CD8-positive, alpha-beta memory T cell (primary cell): ENCODE results near the gene RGP1. TPM values are rescaled to one million over a fixed set of nuclear protein-coding genes. Genes with fewer than 3 reads are reported as not detected.
A peak's percentile ranks its signal among the peaks of the same experiment; 100 is the strongest.

Source experiments
- CTCF ChIA-PET: fragments of 350-600 bp; sonication (Branson Sonifier 250); formaldehyde crosslinking; loops from one replicate; lab custom pipeline; 2021; ENCODE audit warnings: antibody characterized with exemption; lab: Charles Lee
- POLR2A ChIA-PET: fragments of 350-600 bp; sonication (Branson Sonifier 250); formaldehyde crosslinking; loops from one replicate; lab custom pipeline; 2021; ENCODE audit warnings: antibody characterized with exemption; lab: Charles Lee
- DNase-seq, 5 donors: peaks; one replicate each; pipeline versions ENCODE4 v3.0.0 to v3.0.0-alpha.2; 2020 to 2022; ENCODE audit warnings: mixed read lengths in 1 of 5
- H3K27ac ChIP-seq: one replicate; pipeline ENCODE4 v1.7.0; 2013; ENCODE audit warnings: low read depth, mild to moderate bottlenecking, low read length, moderate library complexity
- H3K27me3 ChIP-seq: 2 replicates; pipeline ENCODE4 v1.7.0; 2013; ENCODE audit warnings: low read length, mild to moderate bottlenecking; ENCODE audit not compliant: insufficient read depth, poor library complexity, severe bottlenecking
- H3K36me3 ChIP-seq: 2 replicates; pipeline ENCODE4 v1.7.0; 2013; ENCODE audit warnings: mild to moderate bottlenecking, low read length, moderate library complexity; ENCODE audit not compliant: insufficient read depth
- H3K4me1 ChIP-seq: 2 replicates; pipeline ENCODE4 v1.7.0; 2013; ENCODE audit warnings: mild to moderate bottlenecking, low read length, moderate library complexity; ENCODE audit not compliant: insufficient read depth
- H3K4me3 ChIP-seq: 2 replicates; pipeline ENCODE4 v1.7.0; 2013; ENCODE audit warnings: mild to moderate bottlenecking, low read length
- H3K9me3 ChIP-seq: 2 replicates; pipeline ENCODE4 v1.7.0; 2013; ENCODE audit warnings: mild to moderate bottlenecking, low read length
- H3K27ac Mint-ChIP-seq, 8 donors: one replicate each; pipeline ENCODE4 v1.8.0; 2020 to 2021; ENCODE audit warnings: mixed read lengths in 8 of 8, mild to moderate bottlenecking in 6 of 8, inconsistent platforms in 3 of 8, moderate library complexity in 3 of 8
- H3K27me3 Mint-ChIP-seq, 2 donors: one replicate each; pipeline ENCODE4 v1.8.0; 2020 to 2021; ENCODE audit warnings: mixed read lengths in 2 of 2, mild to moderate bottlenecking in 1 of 2, moderate library complexity in 1 of 2
- H3K36me3 Mint-ChIP-seq, 3 donors: one replicate each; pipeline ENCODE4 v1.8.0; 2020 to 2021; ENCODE audit warnings: mixed read lengths in 3 of 3, inconsistent platforms in 1 of 3, mild to moderate bottlenecking in 1 of 3
- H3K4me1 Mint-ChIP-seq, 3 donors: one replicate each; pipeline ENCODE4 v1.8.0; 2020 to 2021; ENCODE audit warnings: mixed read lengths in 3 of 3, inconsistent platforms in 1 of 3, mild to moderate bottlenecking in 1 of 3
- H3K4me3 Mint-ChIP-seq, 7 donors: one replicate each; pipeline ENCODE4 v1.8.0; 2020 to 2021; ENCODE audit warnings: mixed read lengths in 7 of 7, mild to moderate bottlenecking in 6 of 7, moderate library complexity in 4 of 7, inconsistent platforms in 2 of 7
- H3K9me3 Mint-ChIP-seq, 5 donors: one replicate each; pipeline ENCODE4 v1.8.0; 2020 to 2022; ENCODE audit warnings: mixed read lengths in 5 of 5, mild to moderate bottlenecking in 3 of 5, moderate library complexity in 2 of 5, inconsistent platforms in 1 of 5
- polyA plus RNA-seq: library from polyadenylated mRNA; unstranded; fragments of 300-500 nt; fragmentation: Illumina TruSeq; gene quantifications from one replicate; pipeline ENCODE4 v1.2.3, GENCODE V29; 2021
- total RNA-seq, 2 experiments: library from RNA; stranded (reverse); gene quantifications; one replicate each; pipeline ENCODE4 v1.2.3, GENCODE V29; 2021

The RGP1 gene
- total and polyA plus RNA-seq, 3 experiments from 2014 or later: 10.6 to 21.9 (median 19.9) TPM

DNA sequence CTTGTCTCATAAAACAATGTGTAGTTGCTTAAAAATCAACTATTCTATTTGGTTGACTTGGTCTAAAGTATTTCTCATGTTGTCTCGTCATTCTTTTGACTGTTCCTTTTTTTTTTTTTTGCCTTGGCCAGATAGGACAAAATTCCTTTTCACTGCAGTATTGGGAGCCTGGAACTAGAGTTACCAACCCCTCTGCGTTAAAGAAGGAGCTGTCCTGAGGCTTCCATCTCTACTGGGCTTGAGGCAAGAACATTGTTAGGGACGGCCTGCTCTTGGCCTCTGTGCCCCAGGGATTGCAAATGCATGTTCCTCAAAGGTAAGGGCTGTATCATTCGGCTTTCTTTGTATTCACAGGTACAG is 40.9 kb downstream of the RGP1 start:
- no peaks in the 10 kb centered on the region for H3K27me3 ChIP-seq
- ChIA-PET CTCF (interaction anchor here (0.6 to 4.0 kb wide), 33 partner anchors 9 to 186 kb away, joined by 3 to 50 read pairs (median 4); partner anchors contain the start of genes CCDC107, FAM221B, GBA2 and HINT2), POLR2A (interaction anchor here (0.7 kb wide), 1 partner anchor 113 kb away, joined by 5 read pairs; no protein-coding TSS in a partner anchor)
- Mint-ChIP-seq H3K36me3 (peaks cover 0 to 38% (median 7%) of the 10 kb centered on the region in 3 donors), H3K9me3 (no peaks in the 10 kb centered on the region), H3K27me3 (no peaks in the 10 kb centered on the region), H3K4me3 (no peak overlapping the region), H3K4me1 (peaks cover 7 to 9% (median 8%) of the 10 kb centered on the region in 3 donors), H3K27ac (peak overlapping the region in 1 of 8 donors; percentile 46)
- no peak overlapping the region for H3K27ac ChIP-seq
- DNase-seq: no peak
- H3K9me3 ChIP-seq: no peaks in the 10 kb centered on the region
- peaks cover 19% of the 10 kb centered on the region for H3K36me3 ChIP-seq
- H3K4me1 ChIP-seq: no peaks in the 10 kb centered on the region
- H3K4me3 ChIP-seq: no peak overlapping the region

DNA sequence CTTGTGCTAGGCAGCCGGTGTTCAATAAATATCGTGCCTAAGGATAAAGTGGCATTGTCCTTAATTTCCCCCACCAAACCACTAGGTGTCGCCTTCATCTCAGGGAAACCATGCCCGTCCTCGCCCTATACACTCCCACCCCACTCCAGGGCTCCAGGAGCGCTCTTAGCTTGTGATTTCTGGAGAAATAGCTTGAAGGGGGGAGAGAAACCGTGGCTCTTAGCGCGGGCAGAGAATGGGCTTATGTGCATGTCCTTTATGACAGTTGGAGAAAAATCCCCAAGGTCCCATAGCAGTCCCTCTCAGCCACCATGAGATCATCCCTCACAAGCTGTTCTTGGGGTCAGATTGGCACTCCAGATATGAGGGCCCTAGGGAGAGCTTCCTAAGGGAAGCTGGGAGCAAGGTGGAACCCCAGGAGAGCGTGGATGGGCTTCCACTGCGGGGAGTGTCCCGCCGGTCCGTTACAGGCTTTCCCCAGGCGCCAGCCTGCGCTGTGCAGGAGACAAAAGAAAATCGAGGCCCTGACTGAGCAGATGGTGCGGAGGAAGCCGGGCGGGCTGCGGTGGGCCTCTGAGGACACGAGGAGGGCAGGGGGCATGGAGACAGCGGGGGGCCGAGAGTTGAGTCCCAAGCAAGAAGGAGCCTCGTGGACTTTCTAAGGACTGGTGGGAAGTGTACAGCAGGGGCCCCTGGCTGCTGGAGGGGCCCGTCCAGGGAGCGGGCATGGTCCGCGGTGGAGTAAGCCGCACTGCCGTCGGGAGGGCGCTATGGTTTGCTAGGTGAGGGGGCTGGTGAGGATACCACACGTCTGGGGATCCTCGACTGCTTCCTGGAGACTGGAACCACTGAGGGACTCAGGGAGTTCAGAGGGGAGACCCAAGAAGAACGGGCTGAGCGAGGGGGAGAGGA is 41.6 kb downstream of the RGP1 start:
- H3K4me3 Mint-ChIP-seq: no peak overlapping the region

DNA sequence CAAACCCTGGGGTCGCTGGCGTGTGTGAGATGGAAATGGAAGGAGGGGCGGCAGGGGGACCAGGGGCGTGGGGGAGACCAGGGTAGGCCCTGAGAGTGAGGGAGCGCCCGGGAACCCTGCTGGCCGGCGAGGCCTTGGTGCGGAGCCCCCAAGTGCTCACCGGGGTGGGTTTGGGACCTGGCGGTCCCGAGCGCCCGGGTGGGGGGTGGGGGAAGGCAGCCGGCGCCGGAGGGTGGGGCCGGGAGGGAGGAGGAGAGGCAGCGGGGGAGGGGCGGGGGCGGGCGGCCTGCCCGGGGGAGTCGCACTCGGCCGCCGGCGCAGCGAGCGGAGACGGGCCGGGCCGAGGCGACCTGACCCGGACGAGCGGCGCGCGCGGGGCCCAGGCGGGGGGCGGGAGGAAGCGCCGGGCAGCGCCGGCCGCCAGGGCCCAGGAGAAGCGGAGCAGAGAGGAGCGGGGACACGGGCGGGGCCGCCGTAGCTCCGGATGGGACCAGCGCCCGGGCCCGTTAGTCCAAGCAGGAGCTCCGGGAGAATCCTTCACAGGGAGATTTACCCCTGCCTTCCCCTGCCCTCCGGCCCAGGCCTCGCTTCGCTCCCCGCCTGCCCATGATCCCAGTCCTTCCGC is 42.3 kb downstream of the RGP1 start, which contains the start of gene NPR2:
NPR2 (plus strand) TSS at position 295 of the 625 bp plus-strand sequence. CDS start 818 bp downstream, outside the sequence.
- CTCF ChIA-PET: interaction anchor here (1.2 to 2.4 kb wide), 3 partner anchors 35 to 112 kb away, joined by 3 to 15 read pairs (median 3); no protein-coding TSS in a partner anchor
- H3K36me3 Mint-ChIP-seq: peaks cover 0 to 32% (median 6%) of the 10 kb centered on the region in 3 donors
- no peaks in the 10 kb centered on the region for H3K9me3 Mint-ChIP-seq
- H3K27me3 Mint-ChIP-seq: no peaks in the 10 kb centered on the region
- Histone ChIP-seq H3K27ac (no peak within 1 kb of the TSS), H3K36me3 (peaks cover 8% of the 10 kb centered on the region), H3K9me3 (no peaks in the 10 kb centered on the region), H3K27me3 (no peaks in the 10 kb centered on the region), H3K4me3 (no peak within 1 kb of the TSS), H3K4me1 (no peaks in the 10 kb centered on the region)
- peak within 1 kb of the TSS in 3 of 8 donors; percentile 29 to 63 (median 46) for H3K27ac Mint-ChIP-seq
- no peak for DNase-seq
- H3K4me3 Mint-ChIP-seq: no peak within 1 kb of the TSS
- peaks cover 7 to 9% (median 8%) of the 10 kb centered on the region in 3 donors for H3K4me1 Mint-ChIP-seq
- POLR2A ChIA-PET: no interaction called here

More for the DNA sequence above, 41.6 kb downstream of the RGP1 start:
- H3K4me1 Mint-ChIP-seq: peaks cover 7 to 9% (median 8%) of the 10 kb centered on the region in 3 donors
- peak overlapping the region in 3 of 8 donors; percentile 29 to 63 (median 46) for H3K27ac Mint-ChIP-seq
- ChIA-PET POLR2A (interaction anchor here (0.7 kb wide), 1 partner anchor 113 kb away, joined by 5 read pairs; no protein-coding TSS in a partner anchor), CTCF (interaction anchor here (0.6 to 4.0 kb wide), 35 partner anchors 8 to 187 kb away, joined by 3 to 50 read pairs (median 4); partner anchors contain the start of genes CCDC107, FAM221B, GBA2 and HINT2)
- peak; percentile 31 to 70 (median 54) for DNase-seq
- Histone ChIP-seq H3K4me1 (no peaks in the 10 kb centered on the region), H3K4me3 (no peak overlapping the region), H3K27me3 (no peaks in the 10 kb centered on the region), H3K27ac (no peak overlapping the region), H3K9me3 (no peaks in the 10 kb centered on the region), H3K36me3 (peaks cover 16% of the 10 kb centered on the region)
- peaks cover 0 to 37% (median 7%) of the 10 kb centered on the region in 3 donors for H3K36me3 Mint-ChIP-seq
- H3K9me3 Mint-ChIP-seq: no peaks in the 10 kb centered on the region
- H3K27me3 Mint-ChIP-seq: no peaks in the 10 kb centered on the region

DNA sequence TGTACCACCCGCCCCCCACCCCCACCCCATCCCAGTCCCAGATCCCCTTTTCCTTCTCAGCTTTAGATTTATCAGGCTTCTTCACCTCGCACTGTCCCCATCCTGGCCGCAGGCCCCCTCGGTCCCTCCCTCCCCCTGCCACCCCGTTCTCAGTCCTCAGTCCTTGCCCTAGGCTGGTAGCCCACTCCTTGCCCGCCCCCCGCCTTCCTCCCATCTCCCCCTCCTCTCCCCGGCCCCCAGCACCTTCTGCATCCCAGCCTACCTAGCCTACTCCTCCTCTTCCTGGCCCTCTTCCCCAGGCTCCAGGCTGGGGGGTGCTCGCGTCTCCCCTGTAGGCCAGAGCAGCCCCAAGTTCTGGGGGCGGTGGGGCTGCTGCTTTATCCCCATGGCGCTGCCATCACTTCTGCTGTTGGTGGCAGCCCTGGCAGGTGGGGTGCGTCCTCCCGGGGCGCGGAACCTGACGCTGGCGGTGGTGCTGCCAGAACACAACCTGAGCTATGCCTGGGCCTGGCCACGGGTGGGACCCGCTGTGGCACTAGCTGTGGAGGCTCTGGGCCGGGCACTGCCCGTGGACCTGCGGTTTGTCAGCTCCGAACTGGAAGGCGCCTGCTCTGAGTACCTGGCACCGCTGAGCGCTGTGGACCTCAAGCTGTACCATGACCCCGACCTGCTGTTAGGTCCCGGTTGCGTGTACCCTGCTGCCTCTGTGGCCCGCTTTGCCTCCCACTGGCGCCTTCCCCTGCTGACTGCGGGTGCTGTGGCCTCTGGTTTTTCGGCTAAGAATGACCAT is 43.1 kb downstream of the RGP1 start:
- no peaks in the 10 kb centered on the region for H3K9me3 ChIP-seq
- CTCF ChIA-PET: interaction anchor here (0.7 to 2.4 kb wide), 5 partner anchors 34 to 111 kb away, joined by 3 to 15 read pairs (median 3); no protein-coding TSS in a partner anchor
- Mint-ChIP-seq H3K9me3 (no peaks in the 10 kb centered on the region), H3K27me3 (no peaks in the 10 kb centered on the region), H3K4me1 (peaks cover 7 to 9% (median 8%) of the 10 kb centered on the region in 3 donors), H3K36me3 (peaks cover 0 to 29% (median 8%) of the 10 kb centered on the region in 3 donors), H3K27ac (no peak overlapping the region), H3K4me3 (no peak overlapping the region)
- DNase-seq: no peak
- no peaks in the 10 kb centered on the region for H3K27me3 ChIP-seq
- no peak overlapping the region for H3K4me3 ChIP-seq
- no peaks in the 10 kb centered on the region for H3K4me1 ChIP-seq
- POLR2A ChIA-PET: no interaction called here
- H3K36me3 ChIP-seq: peaks cover 6% of the 10 kb centered on the region
- no peak overlapping the region for H3K27ac ChIP-seq

DNA sequence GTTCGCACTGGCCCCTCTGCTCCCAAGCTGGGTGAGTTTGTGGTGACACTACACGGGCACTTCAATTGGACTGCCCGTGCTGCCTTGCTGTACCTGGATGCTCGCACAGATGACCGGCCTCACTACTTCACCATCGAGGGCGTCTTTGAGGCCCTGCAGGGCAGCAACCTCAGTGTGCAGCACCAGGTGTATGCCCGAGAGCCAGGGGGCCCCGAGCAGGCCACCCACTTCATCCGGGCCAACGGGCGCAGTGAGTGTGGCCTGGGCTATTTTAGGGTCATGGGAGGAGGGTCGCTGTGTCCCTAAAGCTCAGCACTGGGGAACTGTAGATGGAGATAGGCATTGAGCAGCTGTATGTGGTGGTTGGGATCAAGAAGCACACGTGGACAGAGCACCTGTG is 43.7 kb downstream of the RGP1 start:
- H3K4me3 ChIP-seq: no peak overlapping the region
- no peaks in the 10 kb centered on the region for H3K4me1 ChIP-seq
- no peaks in the 10 kb centered on the region for H3K27me3 ChIP-seq
- DNase-seq: no peak
- ChIA-PET POLR2A (no interaction called here), CTCF (interaction anchor here (0.7 to 2.4 kb wide), 5 partner anchors 34 to 110 kb away, joined by 3 to 15 read pairs (median 4); no protein-coding TSS in a partner anchor)
- Mint-ChIP-seq H3K27ac (peak overlapping the region in 2 of 8 donors; percentile 49 to 63), H3K36me3 (peaks cover 0 to 23% (median 6%) of the 10 kb centered on the region in 3 donors), H3K9me3 (no peaks in the 10 kb centered on the region), H3K4me1 (peaks cover 7 to 8% (median 8%) of the 10 kb centered on the region in 3 donors), H3K4me3 (no peak overlapping the region), H3K27me3 (no peaks in the 10 kb centered on the region)
- H3K27ac ChIP-seq: no peak overlapping the region
- H3K9me3 ChIP-seq: no peaks in the 10 kb centered on the region
- H3K36me3 ChIP-seq: peaks cover 6% of the 10 kb centered on the region

DNA sequence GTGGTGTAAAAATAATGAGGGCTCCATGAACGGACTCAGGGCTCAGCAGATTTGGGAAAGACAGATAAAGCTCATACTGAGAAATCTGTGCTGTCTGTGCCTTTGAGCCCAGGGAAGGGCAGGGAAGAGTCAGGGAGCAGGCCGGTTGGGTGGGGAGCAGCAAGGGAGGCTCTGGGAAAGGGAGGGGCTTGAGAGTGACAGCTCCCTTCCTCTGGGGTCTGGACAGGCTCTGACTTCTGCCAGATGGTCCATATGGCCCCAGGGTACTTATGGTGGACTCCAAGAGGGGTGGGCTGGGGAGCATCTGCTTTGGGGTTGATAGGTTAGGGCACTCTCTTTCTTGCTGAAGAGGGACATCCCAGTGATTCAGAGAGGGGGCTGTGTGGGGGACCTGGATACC is 44.4 kb downstream of the RGP1 start:
- no peaks in the 10 kb centered on the region for H3K27me3 ChIP-seq
- H3K4me3 Mint-ChIP-seq: no peak overlapping the region
- H3K27ac ChIP-seq: no peak overlapping the region
- no peak for DNase-seq
- ChIA-PET CTCF (interaction anchor here (1.1 to 2.4 kb wide), 3 partner anchors 33 to 89 kb away, joined by 4 to 15 read pairs (median 6); no protein-coding TSS in a partner anchor), POLR2A (no interaction called here)
- peak overlapping the region in 3 of 8 donors; percentile 2 to 91 (median 63) for H3K27ac Mint-ChIP-seq
- H3K27me3 Mint-ChIP-seq: no peaks in the 10 kb centered on the region
- peaks cover 6% of the 10 kb centered on the region for H3K36me3 ChIP-seq
- no peaks in the 10 kb centered on the region for H3K9me3 ChIP-seq
- H3K4me1 ChIP-seq: no peaks in the 10 kb centered on the region
- peaks cover 0 to 21% (median 6%) of the 10 kb centered on the region in 3 donors for H3K36me3 Mint-ChIP-seq
- no peaks in the 10 kb centered on the region for H3K9me3 Mint-ChIP-seq
- peaks cover 7 to 8% (median 8%) of the 10 kb centered on the region in 3 donors for H3K4me1 Mint-ChIP-seq
- no peak overlapping the region for H3K4me3 ChIP-seq

DNA sequence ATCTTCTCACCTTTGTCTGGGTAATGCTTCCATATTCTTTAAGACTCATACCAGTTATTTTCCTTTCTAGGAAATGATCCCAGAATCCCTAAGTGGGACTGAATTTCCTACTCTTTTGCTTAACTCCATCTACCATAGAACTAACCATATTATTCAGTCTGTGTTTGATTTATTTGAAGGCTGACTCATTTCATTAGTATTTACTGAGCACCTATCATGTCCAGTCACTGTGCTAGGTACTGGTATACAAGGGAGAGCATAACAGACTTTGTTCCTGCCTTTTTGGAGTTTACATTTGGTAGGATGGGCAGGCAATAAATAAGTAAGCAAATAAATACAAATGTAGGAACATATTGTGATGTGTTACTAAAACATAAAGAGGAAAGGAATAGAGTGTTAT is 46.6 kb downstream of the RGP1 start:
- Histone ChIP-seq H3K27me3 (no peaks in the 10 kb centered on the region), H3K4me3 (no peak overlapping the region), H3K36me3 (peaks cover 3% of the 10 kb centered on the region), H3K27ac (no peak overlapping the region), H3K9me3 (no peaks in the 10 kb centered on the region), H3K4me1 (no peaks in the 10 kb centered on the region)
- Mint-ChIP-seq H3K27me3 (no peaks in the 10 kb centered on the region), H3K27ac (peak overlapping the region in 3 of 8 donors; percentile 9 to 56 (median 20)), H3K4me3 (no peak overlapping the region), H3K4me1 (peaks cover 4 to 6% (median 4%) of the 10 kb centered on the region in 3 donors), H3K36me3 (peaks cover 0 to 26% (median 6%) of the 10 kb centered on the region in 3 donors), H3K9me3 (no peaks in the 10 kb centered on the region)
- CTCF ChIA-PET: interaction anchor here (1.4 kb wide), 2 partner anchors 39 to 86 kb away, joined by 4 read pairs; no protein-coding TSS in a partner anchor
- no peak for DNase-seq
- POLR2A ChIA-PET: no interaction called here
